ENCODE measurements around the gene AKAP11. TPM values are rescaled to one million over a fixed set of nuclear protein-coding genes. Genes with fewer than 3 reads are reported as not detected.

The AKAP11 gene
- total RNA-seq, 3 donors from 2014 or later: 32.0 to 39.5 (median 38.0) TPM

DNA sequence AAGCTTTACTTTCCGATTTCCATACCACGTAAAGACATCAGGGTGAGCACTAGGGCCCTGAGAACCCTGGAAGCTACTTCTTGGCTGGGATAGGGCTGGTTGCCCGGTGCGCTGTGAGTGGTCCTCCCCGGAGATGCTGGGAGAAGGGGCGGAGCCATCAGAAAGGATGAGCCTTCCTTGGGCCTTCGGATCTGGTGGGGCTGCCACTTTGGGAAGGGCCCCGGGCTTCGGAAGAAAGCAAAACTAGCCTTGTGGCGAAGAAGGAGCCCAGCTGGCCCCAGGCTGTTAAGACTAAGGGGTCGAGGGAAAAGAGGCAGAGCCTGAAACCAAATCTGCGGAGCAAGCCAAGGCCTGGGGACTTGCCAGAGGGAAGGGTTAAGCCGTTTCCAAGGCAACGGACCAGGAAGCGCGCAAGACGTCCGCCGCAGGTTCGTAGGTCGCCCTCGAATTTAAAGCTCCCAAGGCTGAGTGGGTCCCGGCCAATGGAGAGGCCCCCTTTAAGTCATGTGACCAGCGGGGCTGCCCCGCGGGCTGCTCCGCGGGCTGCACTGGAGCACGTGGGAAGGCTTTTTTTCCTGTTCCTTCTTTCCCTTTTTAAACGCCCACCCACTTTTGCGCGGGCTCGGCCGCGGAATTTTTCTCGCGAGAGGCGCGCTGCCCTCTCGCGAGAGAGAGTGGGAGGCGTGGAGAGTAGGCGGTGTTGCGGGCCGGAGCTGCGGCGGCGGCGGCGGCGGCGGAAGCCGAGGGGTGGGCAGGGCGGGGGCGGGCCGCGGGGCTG, 426 bp upstream of the AKAP11 start:
- intact Hi-C loops (cut with DNase I; ENCODE audit: low total_unique reads): no loop called here
- Histone ChIP-seq H3K27me3 (no peaks in the 10 kb centered on the region), H3K4me3 (peak overlapping the region; percentile 93 to 98 (median 93)), H3K4me1 (no peaks in the 10 kb centered on the region), H3K27ac (peak overlapping the region; percentile 91 to 96), H3K9me3 (no peaks in the 10 kb centered on the region), H3K36me3 (no peaks in the 10 kb centered on the region)
- peak; percentile 41 to 76 (median 70) for TF ChIP-seq POLR2AphosphoS5 (IDR thresholded peaks at IDR 0.05)
- TF ChIP-seq, protein P1, sequence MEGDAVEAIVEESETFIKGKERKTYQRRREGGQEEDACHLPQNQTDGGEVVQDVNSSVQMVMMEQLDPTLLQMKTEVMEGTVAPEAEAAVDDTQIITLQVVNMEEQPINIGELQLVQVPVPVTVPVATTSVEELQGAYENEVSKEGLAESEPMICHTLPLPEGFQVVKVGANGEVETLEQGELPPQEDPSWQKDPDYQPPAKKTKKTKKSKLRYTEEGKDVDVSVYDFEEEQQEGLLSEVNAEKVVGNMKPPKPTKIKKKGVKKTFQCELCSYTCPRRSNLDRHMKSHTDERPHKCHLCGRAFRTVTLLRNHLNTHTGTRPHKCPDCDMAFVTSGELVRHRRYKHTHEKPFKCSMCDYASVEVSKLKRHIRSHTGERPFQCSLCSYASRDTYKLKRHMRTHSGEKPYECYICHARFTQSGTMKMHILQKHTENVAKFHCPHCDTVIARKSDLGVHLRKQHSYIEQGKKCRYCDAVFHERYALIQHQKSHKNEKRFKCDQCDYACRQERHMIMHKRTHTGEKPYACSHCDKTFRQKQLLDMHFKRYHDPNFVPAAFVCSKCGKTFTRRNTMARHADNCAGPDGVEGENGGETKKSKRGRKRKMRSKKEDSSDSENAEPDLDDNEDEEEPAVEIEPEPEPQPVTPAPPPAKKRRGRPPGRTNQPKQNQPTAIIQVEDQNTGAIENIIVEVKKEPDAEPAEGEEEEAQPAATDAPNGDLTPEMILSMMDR (IDR thresholded peaks at IDR 0.05): no peak
- peak; percentile 84 to 90 for DNase-seq (ENCODE audit: low spot score in 2 of 2)

DNA sequence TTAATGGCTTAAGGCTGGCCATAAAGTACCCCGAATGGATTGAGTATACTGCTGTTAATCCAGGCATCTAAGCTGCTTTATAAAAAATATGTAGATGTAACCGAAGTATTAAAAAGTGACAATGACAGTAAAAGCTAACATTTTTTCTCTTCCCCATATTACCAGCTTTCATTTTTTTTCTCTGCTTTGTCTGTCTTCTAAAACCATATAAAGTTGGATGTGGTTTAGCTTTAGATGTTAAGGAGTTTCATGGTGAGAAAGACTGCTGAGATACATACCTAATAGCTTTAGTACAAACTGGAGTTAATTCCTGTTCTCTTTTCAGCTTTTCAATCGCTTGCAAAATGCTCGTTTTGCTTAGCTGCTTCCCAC, 838 bp downstream of the AKAP11 start:
- H3K4me3 ChIP-seq: peak overlapping the region; percentile 93 to 98 (median 93)

GRCh38 chr13:42274386-42275097, 2.6 kb downstream of the AKAP11 start:
- no peak overlapping the region for H3K4me3 ChIP-seq
- intact Hi-C loops (cut with DNase I; ENCODE audit: low total_unique reads): no loop called here
- no peak for DNase-seq (ENCODE audit: low spot score in 2 of 2)
- H3K9me3 ChIP-seq: no peaks in the 10 kb centered on the region
- H3K36me3 ChIP-seq: no peaks in the 10 kb centered on the region
- TF ChIP-seq, protein P1 (IDR thresholded peaks at IDR 0.05): no peak
- TF ChIP-seq POLR2AphosphoS5 (IDR thresholded peaks at IDR 0.05) (no peak), POLR2A (IDR thresholded peaks at IDR 0.05) (no peak)
- no peaks in the 10 kb centered on the region for H3K27me3 ChIP-seq
- no peak overlapping the region for H3K27ac ChIP-seq
- H3K4me1 ChIP-seq: no peaks in the 10 kb centered on the region

More for the DNA sequence above, 838 bp downstream of the AKAP11 start:
- Histone ChIP-seq H3K36me3 (no peaks in the 10 kb centered on the region), H3K27me3 (no peaks in the 10 kb centered on the region), H3K9me3 (no peaks in the 10 kb centered on the region), H3K4me1 (no peaks in the 10 kb centered on the region), H3K27ac (peak overlapping the region; percentile 91 to 96)
- no peak for DNase-seq (ENCODE audit: low spot score in 2 of 2)
- intact Hi-C loops (cut with DNase I; ENCODE audit: low total_unique reads): no loop called here
- TF ChIP-seq POLR2A (IDR thresholded peaks at IDR 0.05) (no peak), POLR2AphosphoS5 (IDR thresholded peaks at IDR 0.05) (no peak)
- TF ChIP-seq, protein P1 (IDR thresholded peaks at IDR 0.05): no peak

DNA sequence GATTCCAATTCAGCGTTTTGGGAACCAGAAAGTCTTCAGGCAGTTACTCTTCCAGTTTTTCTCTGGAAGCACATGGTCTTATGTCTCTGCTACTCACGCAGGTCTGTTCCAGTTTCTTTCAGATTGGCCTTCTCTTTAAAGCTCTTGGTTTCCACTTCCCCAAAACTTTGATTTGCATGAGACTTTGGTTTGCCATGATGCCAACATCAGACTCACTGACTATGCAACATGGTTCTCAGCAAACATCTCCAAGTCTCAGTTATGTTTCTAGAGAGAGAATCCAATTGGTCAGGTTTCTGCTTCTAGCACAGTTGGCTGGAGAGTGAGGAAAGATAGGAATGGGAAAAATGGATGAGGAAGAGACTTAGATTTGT, 3.1 kb downstream of the AKAP11 start:
- Histone ChIP-seq H3K27me3 (no peaks in the 10 kb centered on the region), H3K27ac (no peak overlapping the region), H3K4me1 (no peaks in the 10 kb centered on the region), H3K4me3 (no peak overlapping the region), H3K9me3 (no peaks in the 10 kb centered on the region), H3K36me3 (no peaks in the 10 kb centered on the region)
- intact Hi-C loops (cut with DNase I; ENCODE audit: low total_unique reads): no loop called here
- no peak for DNase-seq (ENCODE audit: low spot score in 2 of 2)
- TF ChIP-seq POLR2A (IDR thresholded peaks at IDR 0.05) (no peak), POLR2AphosphoS5 (IDR thresholded peaks at IDR 0.05) (no peak)
- TF ChIP-seq, protein P1 (IDR thresholded peaks at IDR 0.05): no peak

DNA sequence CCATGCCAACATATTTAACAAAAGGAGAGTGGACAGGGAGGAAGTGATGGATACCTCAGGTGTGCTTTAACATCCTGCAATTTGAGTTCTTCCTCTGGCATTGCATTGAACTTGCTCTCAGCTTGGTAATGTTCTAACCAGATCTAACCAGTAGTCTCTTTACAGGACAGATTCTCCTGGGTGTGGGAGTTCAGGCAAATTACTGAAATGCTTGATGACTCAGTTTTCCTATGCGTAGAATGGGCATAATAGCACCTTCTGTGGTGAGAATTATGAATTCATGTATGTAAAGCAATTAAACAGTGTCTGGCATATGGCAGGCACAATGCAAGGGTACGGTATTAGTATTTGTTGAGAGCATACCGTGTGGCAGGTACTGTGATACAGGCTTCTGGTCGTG, 3.6 kb downstream of the AKAP11 start:
- Histone ChIP-seq H3K4me1 (no peaks in the 10 kb centered on the region), H3K27ac (no peak overlapping the region), H3K4me3 (no peak overlapping the region), H3K9me3 (no peaks in the 10 kb centered on the region), H3K27me3 (no peaks in the 10 kb centered on the region), H3K36me3 (no peaks in the 10 kb centered on the region)
- no peak for TF ChIP-seq POLR2AphosphoS5 (IDR thresholded peaks at IDR 0.05)
- TF ChIP-seq POLR2A (IDR thresholded peaks at IDR 0.05): no peak
- TF ChIP-seq, protein P1 (IDR thresholded peaks at IDR 0.05): no peak
- no peak for DNase-seq (ENCODE audit: low spot score in 2 of 2)
- intact Hi-C loops (cut with DNase I; ENCODE audit: low total_unique reads): no loop called here

Measured in breast epithelium (tissue), 4 donors.